K562 (cell line): ENCODE measurements around the gene SHISA4. TPM values are rescaled to one million over a fixed set of nuclear protein-coding genes. Genes with fewer than 3 reads are reported as not detected.
A peak's percentile ranks its signal among the peaks of the same experiment; 100 is the strongest.

Experiments used
- ATAC-seq: fragments of 200-7000 bp; cut with Tn5 transposase; 3 replicates; pipeline ENCODE4 v1.9.1; 2020; ENCODE audit warnings: moderate library complexity
- BruUV-seq: library from RNA; stranded (reverse); fragments of 400-500 nt; replicated peaks from 2 replicates; lab custom pipeline; 2021; lab: Mats Ljungman, UMichigan
- CTCF ChIA-PET: fragments of 300-600 bp; formaldehyde crosslinking; extraction: SDS; loops from one replicate; lab custom pipeline; 2021; ENCODE audit warnings: low intra/inter-chr PET ratio; lab: Yijun Ruan, JAX
- POLR2A ChIA-PET: fragments of 300-600, 350-650 bp; sonication (Branson Sonifier 250); formaldehyde crosslinking; extraction: SDS; loops from one replicate; lab custom pipeline; 2021; ENCODE audit warnings: antibody characterized with exemption, inconsistent platforms; lab: Yijun Ruan, JAX
- DNase-seq, 4 experiments: peaks; one replicate each; pipeline versions ENCODE4 v3.0.0 to v3.0.0-alpha.2; 2011 to 2018; ENCODE audit warnings: low spot score in 3 of 4, mixed read lengths in 3 of 4; ENCODE audit errors: extremely low read depth in 1 of 4
- FAIRE-seq: peaks from 2 replicates; lab custom pipeline; 2011; peaks lifted over from hg19 to GRCh38; lab: Jason Lieb, UNC
- H2AFZ ChIP-seq: 2 replicates; pipeline ENCODE4 v1.6.0; 2011; ENCODE audit warnings: low read depth, low read length, control low read depth, inconsistent platforms
- H3K27ac ChIP-seq: fragments of 200-600 bp; 3 replicates; pipeline ENCODE4 v1.8.0; 2011; ENCODE audit warnings: low read depth, mild to moderate bottlenecking, control low read depth, inconsistent platforms, low read length, moderate library complexity, mixed read lengths; ENCODE audit errors: extremely low read depth
- H3K27me3 ChIP-seq, 2 experiments: fragments of 300-600 bp in 1 of 2; 2 replicates in 1 of 2; 3 replicates in 1 of 2; pipeline versions ENCODE4 v1.6.0 to v1.8.0; 2011; ENCODE audit warnings: inconsistent platforms in 2 of 2, low read length in 2 of 2, mild to moderate bottlenecking in 1 of 2, mixed read lengths in 1 of 2, moderate library complexity in 1 of 2; ENCODE audit not compliant: control insufficient read depth in 2 of 2, insufficient read depth in 2 of 2
- H3K36me3 ChIP-seq: fragments of 300-600 bp; 3 replicates; pipeline ENCODE4 v1.8.0; 2011; ENCODE audit warnings: mild to moderate bottlenecking, low read length, inconsistent platforms; ENCODE audit not compliant: control insufficient read depth, insufficient read depth
- H3K4me1 ChIP-seq, 2 experiments: fragments of 200-600 bp in 1 of 2; replicated peaks in 1 of 2; 2 replicates in 1 of 2; 3 replicates in 1 of 2; pipeline versions ENCODE4 v1.5.1 to v1.8.0; 2011; ENCODE audit warnings: inconsistent platforms in 2 of 2, low read length in 2 of 2, mild to moderate bottlenecking in 1 of 2, mixed read lengths in 1 of 2, moderate library complexity in 1 of 2; ENCODE audit not compliant: control insufficient read depth in 2 of 2, insufficient read depth in 2 of 2
- H3K4me2 ChIP-seq: 2 replicates; pipeline ENCODE4 v1.6.1; 2011; ENCODE audit warnings: low read length, control low read depth, inconsistent platforms, mixed read lengths; ENCODE audit not compliant: insufficient read depth
- H3K4me3 ChIP-seq: fragments of 200-600 bp; sonication (generic), shearing (Covaris generic); 2 replicates; pipeline ENCODE4 v1.5.1; 2016; ENCODE audit warnings: control low read depth, inconsistent platforms
- H3K79me2 ChIP-seq: fragments of 200-600 bp; 3 replicates; pipeline ENCODE4 v1.8.0; 2011; ENCODE audit warnings: low read length, inconsistent platforms; ENCODE audit not compliant: control insufficient read depth, insufficient read depth
- H3K9ac ChIP-seq, 2 experiments: 2 replicates each; pipeline versions ENCODE4 v1.6.0 to v1.6.1; 2011; ENCODE audit warnings: low read depth in 2 of 2, low read length in 2 of 2, control low read depth in 1 of 2, inconsistent platforms in 1 of 2, mild to moderate bottlenecking in 1 of 2, mixed read lengths in 1 of 2; ENCODE audit not compliant: insufficient read depth in 1 of 2
- H3K9me1 ChIP-seq: one replicate; pipeline ENCODE4 v1.6.0; 2011; ENCODE audit warnings: inconsistent platforms, mild to moderate bottlenecking, low read length, moderate library complexity; ENCODE audit not compliant: control insufficient read depth, insufficient read depth
- H3K9me3 ChIP-seq: replicated peaks from 2 replicates; pipeline ENCODE4 v1.5.1; 2011; ENCODE audit warnings: low read depth, low read length, inconsistent platforms; ENCODE audit not compliant: control insufficient read depth, insufficient read depth
- H4K20me1 ChIP-seq: replicated peaks from 2 replicates; pipeline ENCODE4 v1.6.1; 2011; ENCODE audit warnings: low read length, inconsistent platforms, mixed read lengths; ENCODE audit not compliant: control insufficient read depth, insufficient read depth
- GATAD2B ChIP-seq: fragments of 450-650 bp; IDR thresholded peaks from 2 replicates; pipeline ENCODE4 v1.6.1; 2017; ENCODE audit warnings: mild to moderate bottlenecking, borderline replicate concordance
- HOXB6 ChIP-seq: fragments of 250-450 bp; sonication (Bioruptor Pico); IDR thresholded peaks from 2 replicates; pipeline ENCODE4 v1.5.1; 2022; ENCODE audit warnings: mild to moderate bottlenecking, borderline replicate concordance
- KLF16 ChIP-seq: IDR thresholded peaks from 2 replicates; pipeline ENCODE4 v1.6.1; 2016; ENCODE audit warnings: antibody characterized with exemption
- MEF2A ChIP-seq: IDR thresholded peaks from 2 replicates; pipeline ENCODE4 v1.6.1; 2011; ENCODE audit warnings: low read depth, mild to moderate bottlenecking, low read length, moderate library complexity; ENCODE audit not compliant: control insufficient read depth
- PTTG1 ChIP-seq: fragments of 450-650 bp; IDR thresholded peaks from 2 replicates; pipeline ENCODE4 v1.6.1; 2016; ENCODE audit warnings: low read depth, mild to moderate bottlenecking, missing genetic modification characterization, missing compliant biosample characterization
- SREBF2 ChIP-seq: sonication (generic); formaldehyde crosslinking; IDR thresholded peaks from 2 replicates; pipeline ENCODE4 v1.4.0; 2020; ENCODE audit warnings: mild to moderate bottlenecking, missing genetic modification reagents
- STAT5A ChIP-seq: IDR thresholded peaks from 2 replicates; pipeline ENCODE4 v1.6.1; 2012; ENCODE audit warnings: low read length, inconsistent platforms, borderline replicate concordance
- WHSC1 ChIP-seq: IDR thresholded peaks from one replicate; pipeline ENCODE4 v1.6.1; 2012; ENCODE audit warnings: low read length, control low read depth, inconsistent platforms
- WGBS: fragments of 100-300 bp; shearing (Covaris generic); methylation state at CpG from one replicate; pipeline ENCODE4 v1.1.6; 2016; ENCODE audit warnings: low coverage, mixed read lengths; ENCODE audit not compliant: insufficient coverage; ENCODE audit errors: missing lambda C conversion rate; 5-methylcytosine and 5-hydroxymethylcytosine counted together
- in situ Hi-C: fragments of 300-500 bp; cut with MboI; formaldehyde crosslinking; loops from 4 replicates; pipeline ENCODE4 v1.15.0; 2018; ENCODE audit warnings: inconsistent platforms, mixed read lengths
- intact Hi-C: fragments of 100-400 bp; cut with micrococcal nuclease; formaldehyde crosslinking; loops from 2 replicates; pipeline ENCODE4 v1.14.2; 2022
- polyA plus RNA-seq, 8 experiments: library from polyadenylated mRNA; depleted of rRNA in 4 of 8; stranded (reverse) in 5 of 8; unstranded in 3 of 8; fragments of >200 nt; fragmentation: Nextera tagmentation in 2 of 8; fragmentation: Illumina TruSeq in 1 of 8; extraction: Ambion mirVana in 2 of 8; extraction: Trizol in 1 of 8; gene quantifications; 2 replicates each; pipeline versions ENCODE4 v1.2.1 to v1.2.3, GENCODE V29; 2011 to 2014; ENCODE audit warnings: inconsistent platforms in 1 of 8, missing spikeins in 1 of 8
- total RNA-seq, 7 experiments: library from RNA; depleted of rRNA in 6 of 7; stranded (reverse); fragments of >200 nt in 6 of 7; fragmentation: Illumina TruSeq in 2 of 7; extraction: Trizol in 2 of 7; gene quantifications; 2 replicates each; pipeline versions ENCODE4 v1.2.1 to v1.2.3, GENCODE V29; 2011 to 2021; ENCODE audit warnings: low replicate concordance in 1 of 7
- TF ChIP-seq, protein P1 (sequence below): fragments of 450-650 bp; IDR thresholded peaks from 2 replicates; pipeline ENCODE4 v1.6.1; 2016; ENCODE audit warnings: low read depth, mild to moderate bottlenecking, moderate library complexity
- TF ChIP-seq, protein P2 (sequence below): fragments of 450-650 bp; formaldehyde crosslinking; IDR thresholded peaks from 2 replicates; pipeline ENCODE4 v1.4.0; 2022; ENCODE audit warnings: mild to moderate bottlenecking, moderate library complexity
- TF ChIP-seq, protein P3 (sequence below), 3 experiments: fragments of 200-800 bp in 1 of 3; sonication (Bioruptor generic) in 1 of 3; sonication (generic) in 1 of 3; formaldehyde crosslinking in 1 of 3; IDR thresholded peaks; 2 replicates each; pipeline versions ENCODE4 v1.6.1 to v1.8.0; 2016 to 2022; ENCODE audit warnings: mild to moderate bottlenecking in 2 of 3, missing compliant biosample characterization in 2 of 3, missing genetic modification characterization in 2 of 3, missing genetic modification reagents in 1 of 3
- TF ChIP-seq, protein P4 (sequence below): fragments of 450-650 bp; IDR thresholded peaks from 2 replicates; pipeline ENCODE4 v1.7.1; 2018; ENCODE audit warnings: mild to moderate bottlenecking, low read depth; ENCODE audit not compliant: partially characterized antibody

The SHISA4 gene
- total and polyA plus RNA-seq, 9 of the 15 experiments (the other 6 are each of a cell fraction or from before 2014, with no cell fraction given) = 0.15 to 0.95 (median 0.68) TPM; not detected in 2

DNA sequence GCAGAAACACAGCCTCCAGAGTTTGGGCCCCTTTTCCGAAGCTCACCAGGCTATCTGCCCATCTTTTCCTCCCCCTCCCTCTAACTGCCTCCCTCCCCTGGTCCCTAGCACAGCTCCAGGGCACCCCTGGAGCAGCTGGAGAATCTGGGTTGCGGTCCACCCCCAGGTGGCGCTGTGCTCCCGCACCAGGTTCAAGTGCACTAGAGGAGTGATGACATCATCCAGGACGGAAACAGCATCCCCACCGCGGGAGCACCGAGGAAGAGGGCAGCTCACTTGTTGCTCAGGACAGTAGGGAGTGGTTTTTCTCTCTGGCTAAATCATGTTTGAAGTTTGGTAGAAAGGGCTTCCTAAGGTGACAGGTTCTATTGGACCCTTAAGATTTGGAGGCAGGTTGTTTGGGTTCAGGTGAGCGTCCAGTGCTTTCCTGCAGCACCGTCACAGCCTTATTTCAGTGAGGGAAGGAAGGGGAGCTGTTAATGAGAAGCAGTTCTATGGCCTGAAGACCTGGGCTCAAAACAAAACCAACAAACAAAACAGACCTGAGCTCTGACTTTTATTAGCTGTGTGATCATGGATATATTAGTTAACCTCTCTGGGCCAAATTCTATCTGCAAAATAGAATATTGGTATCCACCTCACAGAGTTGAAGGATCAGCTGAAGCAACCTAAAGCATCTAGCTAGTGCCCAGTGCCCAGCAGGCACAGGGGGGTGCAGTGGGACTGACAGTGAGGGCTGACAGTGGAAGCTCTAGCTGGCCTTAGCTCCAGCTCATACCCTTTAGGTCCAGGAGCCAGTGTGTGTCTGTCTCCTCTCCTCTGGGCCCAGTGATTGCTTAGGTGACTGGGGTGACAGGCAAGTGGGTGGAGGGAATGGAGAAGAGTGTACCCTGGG lies 7.5 kb downstream of the SHISA4 start:
- Histone ChIP-seq H2AFZ (peak overlapping the region; percentile 84), H3K9me3 (no peaks in the 10 kb centered on the region), H3K27ac (no peak overlapping the region; the same call in 2 of the 3 replicates), H3K4me1 (peaks cover 3 to 8% of the 10 kb centered on the region in 2 experiments; a peak in 2 of 5 replicates), H3K9ac (peak overlapping the region in 1 of 2 experiments; percentile 20; a peak in 2 of 4 replicates), H3K9me1 (no peaks in the 10 kb centered on the region), H3K4me2 (peak overlapping the region; percentile 62), H3K27me3 (peaks cover 0 to 21% of the 10 kb centered on the region in 2 experiments; a peak in 3 of 5 replicates), H3K4me3 (no peak overlapping the region), H3K36me3 (no peaks in the 10 kb centered on the region), H4K20me1 (no peaks in the 10 kb centered on the region; the same call in 1 of the 2 replicates), H3K79me2 (no peaks in the 10 kb centered on the region)
- DNase-seq = peak; percentile 93 to 98 (median 96)
- POLR2A ChIA-PET = interaction anchor here (0.6 to 3.0 kb wide), 23 partner anchors 9 to 237 kb away, joined by 3 to 24 read pairs (median 4); partner anchors contain the start of genes GPR37L1, LMOD1 and RNPEP
- in situ Hi-C loops = no loop called here
- WGBS = 13% methylated on average over 10 of the region's 10 CpGs
- peak; percentile 100 for FAIRE-seq
- BruUV-seq = no TSS peak
- peak; percentile 98 for ATAC-seq
- intact Hi-C loops = loop anchor here (1.0 to 2.0 kb wide), 4 partner anchors 49 to 239 kb away; no protein-coding TSS in a partner anchor
- CTCF ChIA-PET = interaction anchor here (0.6 to 5.3 kb wide), 8 partner anchors 10 to 227 kb away, joined by 3 to 117 read pairs (median 4); partner anchors contain the start of genes GPR37L1 and RNPEP
- no peak for TF ChIP-seq PTTG1 (tag)
- TF ChIP-seq KLF16 = no peak
- peak; percentile 22; the same call in 1 of the 2 replicates for TF ChIP-seq STAT5A
- TF ChIP-seq, protein P1, sequence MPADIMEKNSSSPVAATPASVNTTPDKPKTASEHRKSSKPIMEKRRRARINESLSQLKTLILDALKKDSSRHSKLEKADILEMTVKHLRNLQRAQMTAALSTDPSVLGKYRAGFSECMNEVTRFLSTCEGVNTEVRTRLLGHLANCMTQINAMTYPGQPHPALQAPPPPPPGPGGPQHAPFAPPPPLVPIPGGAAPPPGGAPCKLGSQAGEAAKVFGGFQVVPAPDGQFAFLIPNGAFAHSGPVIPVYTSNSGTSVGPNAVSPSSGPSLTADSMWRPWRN = no peak
- no peak for TF ChIP-seq WHSC1
- TF ChIP-seq GATAD2B = no peak; the same call in 1 of the 2 replicates
- TF ChIP-seq, protein P2, sequence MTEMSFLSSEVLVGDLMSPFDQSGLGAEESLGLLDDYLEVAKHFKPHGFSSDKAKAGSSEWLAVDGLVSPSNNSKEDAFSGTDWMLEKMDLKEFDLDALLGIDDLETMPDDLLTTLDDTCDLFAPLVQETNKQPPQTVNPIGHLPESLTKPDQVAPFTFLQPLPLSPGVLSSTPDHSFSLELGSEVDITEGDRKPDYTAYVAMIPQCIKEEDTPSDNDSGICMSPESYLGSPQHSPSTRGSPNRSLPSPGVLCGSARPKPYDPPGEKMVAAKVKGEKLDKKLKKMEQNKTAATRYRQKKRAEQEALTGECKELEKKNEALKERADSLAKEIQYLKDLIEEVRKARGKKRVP (CRISPR knock-in tag) = peak; percentile 68; the same call in 1 of the 2 replicates
- no peak for TF ChIP-seq HOXB6 (CRISPR knock-in tag)
- TF ChIP-seq, protein P3, sequence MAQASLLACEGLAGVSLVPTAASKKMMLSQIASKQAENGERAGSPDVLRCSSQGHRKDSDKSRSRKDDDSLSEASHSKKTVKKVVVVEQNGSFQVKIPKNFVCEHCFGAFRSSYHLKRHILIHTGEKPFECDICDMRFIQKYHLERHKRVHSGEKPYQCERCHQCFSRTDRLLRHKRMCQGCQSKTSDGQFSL (CRISPR knock-in tag; IDR thresholded peaks at IDR 0.05) = peak; percentile 33; the same call in 1 of the 2 replicates
- TF ChIP-seq, protein P3 (tag; IDR thresholded peaks at IDR 0.05) = no peak
- no peak for TF ChIP-seq SREBF2 (CRISPR knock-in tag)
- TF ChIP-seq, protein P4, sequence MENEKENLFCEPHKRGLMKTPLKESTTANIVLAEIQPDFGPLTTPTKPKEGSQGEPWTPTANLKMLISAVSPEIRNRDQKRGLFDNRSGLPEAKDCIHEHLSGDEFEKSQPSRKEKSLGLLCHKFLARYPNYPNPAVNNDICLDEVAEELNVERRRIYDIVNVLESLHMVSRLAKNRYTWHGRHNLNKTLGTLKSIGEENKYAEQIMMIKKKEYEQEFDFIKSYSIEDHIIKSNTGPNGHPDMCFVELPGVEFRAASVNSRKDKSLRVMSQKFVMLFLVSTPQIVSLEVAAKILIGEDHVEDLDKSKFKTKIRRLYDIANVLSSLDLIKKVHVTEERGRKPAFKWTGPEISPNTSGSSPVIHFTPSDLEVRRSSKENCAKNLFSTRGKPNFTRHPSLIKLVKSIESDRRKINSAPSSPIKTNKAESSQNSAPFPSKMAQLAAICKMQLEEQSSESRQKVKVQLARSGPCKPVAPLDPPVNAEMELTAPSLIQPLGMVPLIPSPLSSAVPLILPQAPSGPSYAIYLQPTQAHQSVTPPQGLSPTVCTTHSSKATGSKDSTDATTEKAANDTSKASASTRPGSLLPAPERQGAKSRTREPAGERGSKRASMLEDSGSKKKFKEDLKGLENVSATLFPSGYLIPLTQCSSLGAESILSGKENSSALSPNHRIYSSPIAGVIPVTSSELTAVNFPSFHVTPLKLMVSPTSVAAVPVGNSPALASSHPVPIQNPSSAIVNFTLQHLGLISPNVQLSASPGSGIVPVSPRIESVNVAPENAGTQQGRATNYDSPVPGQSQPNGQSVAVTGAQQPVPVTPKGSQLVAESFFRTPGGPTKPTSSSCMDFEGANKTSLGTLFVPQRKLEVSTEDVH = peak; percentile 34
- TF ChIP-seq MEF2A = no peak
